SK-N-SH (cell line): ENCODE data around the gene SYNE3. TPM values are rescaled to one million over a fixed set of nuclear protein-coding genes. Genes with fewer than 3 reads are reported as not detected.

Experiments
- CTCF ChIA-PET: fragments of 300-600, 350-600 bp; formaldehyde crosslinking; extraction: SDS; loops from one replicate; lab custom pipeline; 2021; lab: Yijun Ruan, JAX
- POLR2A ChIA-PET: fragments of 350-600 bp; sonication (Branson Sonifier 250); formaldehyde crosslinking; extraction: SDS; loops from one replicate; lab custom pipeline; 2020; ENCODE audit warnings: antibody characterized with exemption, inconsistent platforms; lab: Yijun Ruan, JAX
- DNase-seq: peaks from one replicate; pipeline ENCODE4 v3.0.0; 2012
- H2AFZ ChIP-seq: fragments of 200-600 bp; sonication (generic); 2 replicates; pipeline ENCODE4 v1.8.1; 2016; ENCODE audit warnings: antibody characterized with exemption, mild to moderate bottlenecking, low read depth
- H3F3A ChIP-seq: fragments of 200-600 bp; sonication (generic); replicated peaks from 2 replicates; pipeline ENCODE3; 2016; ENCODE audit warnings: antibody characterized with exemption, mild to moderate bottlenecking; ENCODE audit not compliant: insufficient read depth
- H3K27ac ChIP-seq, 2 experiments: fragments of 200-500 bp in 1 of 2; fragments of 200-600 bp in 1 of 2; sonication (Bioruptor generic) in 1 of 2; sonication (generic), shearing (Covaris generic) in 1 of 2; 2 replicates each; pipeline versions ENCODE4 v1.5.1 to v1.6.1; 2014 to 2016; ENCODE audit warnings: low read depth in 2 of 2, inconsistent platforms in 1 of 2, low read length in 1 of 2, mild to moderate bottlenecking in 1 of 2, mixed read lengths in 1 of 2
- H3K27me3 ChIP-seq: fragments of 200-600 bp; sonication (generic), shearing (Covaris generic); 2 replicates; pipeline ENCODE4 v1.6.1; 2016; ENCODE audit warnings: mixed run types; ENCODE audit not compliant: insufficient read depth
- H3K36me3 ChIP-seq, 2 experiments: fragments of 200-500 bp in 1 of 2; fragments of 200-600 bp in 1 of 2; sonication (Bioruptor generic) in 1 of 2; sonication (generic) in 1 of 2; replicated peaks in 1 of 2; 2 replicates each; pipeline versions ENCODE3 to v1.5.1; 2014 to 2016; ENCODE audit warnings: low read length in 1 of 2, mild to moderate bottlenecking in 1 of 2; ENCODE audit not compliant: insufficient read depth in 2 of 2, control insufficient read depth in 1 of 2
- H3K4me1 ChIP-seq, 2 experiments: fragments of 200-500 bp in 1 of 2; fragments of 200-600 bp in 1 of 2; sonication (Bioruptor generic) in 1 of 2; sonication (generic), shearing (Covaris generic) in 1 of 2; 2 replicates each; pipeline versions ENCODE4 v1.5.1 to v1.6.1; 2014 to 2016; ENCODE audit warnings: low read depth in 1 of 2, low read length in 1 of 2, mixed run types in 1 of 2; ENCODE audit not compliant: insufficient read depth in 2 of 2, control insufficient read depth in 1 of 2
- H3K4me2 ChIP-seq: fragments of 200-600 bp; sonication (generic), shearing (Covaris generic); 2 replicates; pipeline ENCODE4 v1.6.1; 2017; ENCODE audit warnings: mixed run types
- H3K4me3 ChIP-seq, 2 experiments: fragments of 200-500 bp in 1 of 2; fragments of 200-600 bp in 1 of 2; sonication (Bioruptor generic) in 1 of 2; sonication (generic), shearing (Covaris generic) in 1 of 2; 2 replicates each; pipeline versions ENCODE4 v1.5.1 to v1.8.1; 2014 to 2016; ENCODE audit warnings: low read depth in 2 of 2, inconsistent platforms in 1 of 2, low read length in 1 of 2, mild to moderate bottlenecking in 1 of 2, mixed read lengths in 1 of 2, moderate library complexity in 1 of 2
- H3K79me2 ChIP-seq: fragments of 200-600 bp; sonication (generic); 2 replicates; pipeline ENCODE4 v1.8.1; 2017; ENCODE audit warnings: mild to moderate bottlenecking; ENCODE audit not compliant: insufficient read depth
- H3K9ac ChIP-seq: fragments of 200-600 bp; sonication (generic); 2 replicates; pipeline ENCODE4 v1.6.1; 2017; ENCODE audit warnings: mixed run types
- H3K9me2 ChIP-seq: fragments of 200-600 bp; sonication (generic); 2 replicates; pipeline ENCODE4 v1.6.1; 2017; ENCODE audit warnings: mixed run types
- H3K9me3 ChIP-seq: fragments of 200-600 bp; sonication (generic); 2 replicates; pipeline ENCODE4 v1.6.1; 2017; ENCODE audit warnings: mixed run types, mild to moderate bottlenecking, moderate library complexity
- H4K20me1 ChIP-seq: fragments of 200-600 bp; sonication (generic); 2 replicates; pipeline ENCODE4 v1.6.1; 2017; ENCODE audit warnings: mild to moderate bottlenecking, mixed run types; ENCODE audit not compliant: insufficient read depth
- EP300 ChIP-seq, 2 experiments: IDR thresholded peaks; 2 replicates each; pipeline versions ENCODE4 v1.4.0 to v1.6.1; 2012; ENCODE audit warnings: borderline replicate concordance in 1 of 2, low read depth in 1 of 2, low read length in 1 of 2
- GATA2 ChIP-seq: sonication (generic); formaldehyde crosslinking; IDR thresholded peaks from 2 replicates; pipeline ENCODE4 v1.5.0; 2020; ENCODE audit warnings: mild to moderate bottlenecking, missing genetic modification reagents
- JUND ChIP-seq: IDR thresholded peaks from 2 replicates; pipeline ENCODE4 v1.4.0; 2012
- MXI1 ChIP-seq: IDR thresholded peaks from 2 replicates; pipeline ENCODE4 v1.6.1; 2012; ENCODE audit warnings: mild to moderate bottlenecking, low read depth, low read length, improper control_type of control experiment
- NRF1 ChIP-seq: IDR thresholded peaks from 2 replicates; pipeline ENCODE4 v1.6.1; 2012; ENCODE audit warnings: low read depth, mild to moderate bottlenecking, low read length
- PBX3 ChIP-seq: IDR thresholded peaks from 2 replicates; pipeline ENCODE4; 2012
- RXRA ChIP-seq: IDR thresholded peaks from 2 replicates; pipeline ENCODE4 v1.4.0; 2012; ENCODE audit warnings: low read depth, mild to moderate bottlenecking, borderline replicate concordance
- SIN3A ChIP-seq: IDR thresholded peaks from 2 replicates; pipeline ENCODE4 v1.6.1; 2012; ENCODE audit warnings: low read depth, mild to moderate bottlenecking, low read length, moderate library complexity, borderline replicate concordance
- USF1 ChIP-seq: IDR thresholded peaks from 2 replicates; pipeline ENCODE4 v1.4.0; 2012; ENCODE audit warnings: low read depth, borderline replicate concordance
- WGBS: methylation state at CpG from one replicate; pipeline ENCODE4 v1.1.6; 2017; ENCODE audit warnings: low lambda C conversion rate; 5-methylcytosine and 5-hydroxymethylcytosine counted together
- polyA plus RNA-seq, 3 experiments: library from polyadenylated mRNA; depleted of rRNA; stranded (reverse); fragments of >200 nt; gene quantifications; 2 replicates each; pipeline ENCODE4 v1.2.3, GENCODE V29; 2012
- TF ChIP-seq, protein P1 (sequence below): fragments of 150-350 bp; IDR thresholded peaks from 2 replicates; pipeline ENCODE4 v1.6.1; 2016; ENCODE audit warnings: mild to moderate bottlenecking, low read depth, low read length
- TF ChIP-seq, protein P2 (sequence below): IDR thresholded peaks from 2 replicates; pipeline ENCODE4 v1.6.1; 2012; ENCODE audit warnings: mild to moderate bottlenecking, low read depth, low read length, moderate library complexity
- TF ChIP-seq, protein P3 (sequence below): fragments of 150-350 bp; IDR thresholded peaks from 2 replicates; pipeline ENCODE4 v1.6.1; 2017; ENCODE audit warnings: antibody characterized with exemption, low read length, low read depth, borderline replicate concordance

Gene SYNE3, protein sequence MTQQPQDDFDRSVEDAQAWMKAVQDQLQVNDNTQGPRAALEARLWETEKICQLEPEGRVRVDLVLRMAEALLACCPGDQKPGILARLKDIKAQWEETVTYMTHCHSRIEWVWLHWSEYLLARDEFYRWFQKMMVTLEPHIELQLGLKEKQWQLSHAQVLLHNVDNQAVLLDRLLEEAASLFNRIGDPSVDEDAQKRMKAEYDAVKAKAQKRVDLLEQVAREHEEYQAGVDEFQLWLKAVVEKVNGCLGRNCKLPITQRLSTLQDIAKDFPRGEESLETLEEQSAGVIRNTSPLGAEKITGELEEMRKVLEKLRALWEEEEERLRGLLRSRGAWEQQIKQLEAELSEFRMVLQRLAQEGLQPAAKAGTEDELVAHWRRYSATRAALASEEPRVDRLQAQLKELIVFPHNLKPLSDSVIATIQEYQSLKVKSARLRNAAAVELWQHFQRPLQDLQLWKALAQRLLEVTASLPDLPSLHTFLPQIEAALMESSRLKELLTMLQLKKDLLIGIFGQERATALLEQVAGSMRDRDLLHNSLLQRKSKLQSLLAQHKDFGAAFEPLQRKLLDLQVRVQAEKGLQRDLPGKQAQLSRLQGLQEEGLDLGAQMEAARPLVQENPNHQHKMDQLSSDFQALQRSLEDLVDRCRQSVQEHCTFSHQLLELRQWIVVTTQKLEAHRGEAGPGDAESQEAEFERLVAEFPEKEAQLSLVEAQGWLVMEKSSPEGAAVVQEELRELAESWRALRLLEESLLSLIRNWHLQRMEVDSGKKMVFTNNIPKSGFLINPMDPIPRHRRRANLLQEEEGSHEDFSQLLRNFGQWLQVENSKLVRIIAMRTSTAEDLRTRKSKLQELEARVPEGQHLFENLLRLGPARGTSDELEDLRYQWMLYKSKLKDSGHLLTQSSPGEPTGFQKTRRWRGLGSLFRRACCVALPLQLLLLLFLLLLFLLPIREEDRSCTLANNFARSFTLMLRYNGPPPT
- polyA plus RNA-seq (2012; rRNA removed), result 1.8 and 2.0 TPM in 2 replicates
- polyA plus RNA-seq (2012; cell fraction: cytosol; rRNA removed), result 0.80 and 1.3 TPM in 2 replicates
- polyA plus RNA-seq (2012; cell fraction: nucleus; rRNA removed), result 3.0 and 3.6 TPM in 2 replicates

DNA sequence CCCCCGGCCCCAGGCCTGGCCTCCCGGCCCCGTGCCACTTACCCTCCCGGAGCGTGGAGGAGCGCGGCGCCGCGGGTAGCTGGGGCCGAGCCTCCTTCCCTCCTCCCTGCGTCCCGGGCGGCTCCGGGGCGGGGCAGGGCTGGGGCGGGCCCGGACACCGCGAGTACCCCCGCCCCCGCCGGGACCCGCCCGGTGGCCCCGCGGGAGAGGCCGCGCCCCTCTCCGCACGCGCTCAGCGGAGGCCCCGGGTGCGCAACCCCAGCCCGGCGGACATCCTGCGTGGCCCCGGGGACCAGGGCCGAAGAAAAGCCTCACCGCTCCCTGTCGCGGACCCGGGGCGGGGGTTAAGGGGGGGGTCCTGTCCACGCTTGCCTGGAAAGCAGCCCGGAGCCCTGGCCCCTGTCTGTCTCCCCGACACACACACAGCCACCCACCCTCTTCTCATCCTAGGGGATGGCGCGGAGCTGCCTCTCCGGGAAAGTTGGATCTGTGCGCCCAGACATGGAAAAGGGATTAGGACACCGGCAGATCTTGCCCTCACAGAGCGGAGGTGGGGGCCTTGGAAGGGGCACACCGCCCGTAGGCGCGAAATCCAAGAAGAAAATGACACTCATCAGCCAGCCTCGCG, at the start of gene SYNE3:
TSS of gene SYNE3 (minus strand) at position 97 of the 628 bp plus-strand sequence. CDS start 40,829 bp downstream, outside the sequence.
- Histone ChIP-seq H3K9me2 (no peaks in the 10 kb centered on the region), H3K27me3 (no peaks in the 10 kb centered on the region), H3K4me3 (peak within 1 kb of the TSS; percentile 61 to 76), H3K9me3 (no peaks in the 10 kb centered on the region), H3K4me2 (peak within 1 kb of the TSS; percentile 93), H3K79me2 (no peaks in the 10 kb centered on the region), H3F3A (peaks cover 23% of the 10 kb centered on the region), H2AFZ (peak within 1 kb of the TSS; percentile 78), H3K4me1 (peaks cover 47 to 51% of the 10 kb centered on the region in 2 experiments), H3K27ac (peak within 1 kb of the TSS; percentile 16 to 78; a peak in 2 of 4 replicates)
- CTCF ChIA-PET, result interaction anchor here (0.7 to 9.6 kb wide), 9 partner anchors 11 to 398 kb away, joined by 3 to 97 read pairs (median 5); no protein-coding TSS in a partner anchor
- TF ChIP-seq EP300 (IDR thresholded peaks at IDR 0.05; ENCODE audit: borderline replicate concordance in 1 of 2, low read depth in 1 of 2, low read length in 1 of 2), result no peak
- TF ChIP-seq USF1, result no peak
- TF ChIP-seq, protein P1, sequence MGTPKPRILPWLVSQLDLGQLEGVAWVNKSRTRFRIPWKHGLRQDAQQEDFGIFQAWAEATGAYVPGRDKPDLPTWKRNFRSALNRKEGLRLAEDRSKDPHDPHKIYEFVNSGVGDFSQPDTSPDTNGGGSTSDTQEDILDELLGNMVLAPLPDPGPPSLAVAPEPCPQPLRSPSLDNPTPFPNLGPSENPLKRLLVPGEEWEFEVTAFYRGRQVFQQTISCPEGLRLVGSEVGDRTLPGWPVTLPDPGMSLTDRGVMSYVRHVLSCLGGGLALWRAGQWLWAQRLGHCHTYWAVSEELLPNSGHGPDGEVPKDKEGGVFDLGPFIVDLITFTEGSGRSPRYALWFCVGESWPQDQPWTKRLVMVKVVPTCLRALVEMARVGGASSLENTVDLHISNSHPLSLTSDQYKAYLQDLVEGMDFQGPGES, result no peak
- TF ChIP-seq, protein P2, sequence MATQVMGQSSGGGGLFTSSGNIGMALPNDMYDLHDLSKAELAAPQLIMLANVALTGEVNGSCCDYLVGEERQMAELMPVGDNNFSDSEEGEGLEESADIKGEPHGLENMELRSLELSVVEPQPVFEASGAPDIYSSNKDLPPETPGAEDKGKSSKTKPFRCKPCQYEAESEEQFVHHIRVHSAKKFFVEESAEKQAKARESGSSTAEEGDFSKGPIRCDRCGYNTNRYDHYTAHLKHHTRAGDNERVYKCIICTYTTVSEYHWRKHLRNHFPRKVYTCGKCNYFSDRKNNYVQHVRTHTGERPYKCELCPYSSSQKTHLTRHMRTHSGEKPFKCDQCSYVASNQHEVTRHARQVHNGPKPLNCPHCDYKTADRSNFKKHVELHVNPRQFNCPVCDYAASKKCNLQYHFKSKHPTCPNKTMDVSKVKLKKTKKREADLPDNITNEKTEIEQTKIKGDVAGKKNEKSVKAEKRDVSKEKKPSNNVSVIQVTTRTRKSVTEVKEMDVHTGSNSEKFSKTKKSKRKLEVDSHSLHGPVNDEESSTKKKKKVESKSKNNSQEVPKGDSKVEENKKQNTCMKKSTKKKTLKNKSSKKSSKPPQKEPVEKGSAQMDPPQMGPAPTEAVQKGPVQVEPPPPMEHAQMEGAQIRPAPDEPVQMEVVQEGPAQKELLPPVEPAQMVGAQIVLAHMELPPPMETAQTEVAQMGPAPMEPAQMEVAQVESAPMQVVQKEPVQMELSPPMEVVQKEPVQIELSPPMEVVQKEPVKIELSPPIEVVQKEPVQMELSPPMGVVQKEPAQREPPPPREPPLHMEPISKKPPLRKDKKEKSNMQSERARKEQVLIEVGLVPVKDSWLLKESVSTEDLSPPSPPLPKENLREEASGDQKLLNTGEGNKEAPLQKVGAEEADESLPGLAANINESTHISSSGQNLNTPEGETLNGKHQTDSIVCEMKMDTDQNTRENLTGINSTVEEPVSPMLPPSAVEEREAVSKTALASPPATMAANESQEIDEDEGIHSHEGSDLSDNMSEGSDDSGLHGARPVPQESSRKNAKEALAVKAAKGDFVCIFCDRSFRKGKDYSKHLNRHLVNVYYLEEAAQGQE, result no peak
- no peak for TF ChIP-seq PBX3
- no peak for TF ChIP-seq RXRA
- TF ChIP-seq GATA2 (CRISPR knock-in tag), result no peak
- TF ChIP-seq MXI1, result no peak; the same call in 1 of the 2 replicates
- TF ChIP-seq, protein P3, sequence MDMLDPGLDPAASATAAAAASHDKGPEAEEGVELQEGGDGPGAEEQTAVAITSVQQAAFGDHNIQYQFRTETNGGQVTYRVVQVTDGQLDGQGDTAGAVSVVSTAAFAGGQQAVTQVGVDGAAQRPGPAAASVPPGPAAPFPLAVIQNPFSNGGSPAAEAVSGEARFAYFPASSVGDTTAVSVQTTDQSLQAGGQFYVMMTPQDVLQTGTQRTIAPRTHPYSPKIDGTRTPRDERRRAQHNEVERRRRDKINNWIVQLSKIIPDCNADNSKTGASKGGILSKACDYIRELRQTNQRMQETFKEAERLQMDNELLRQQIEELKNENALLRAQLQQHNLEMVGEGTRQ, result no peak
- TF ChIP-seq SIN3A, result no peak
- TF ChIP-seq NRF1, result no peak
- TF ChIP-seq JUND, result no peak
- TF ChIP-seq, all 33 proteins: peak for 0
- Histone ChIP-seq H4K20me1 (no peaks in the 10 kb centered on the region), H3K36me3 (no peaks in the 10 kb centered on the region), H3K9ac (peak within 1 kb of the TSS; percentile 53)
- POLR2A ChIA-PET, result interaction anchor here (1.7 kb wide), 1 partner anchor 74 kb away, joined by 5 read pairs; no protein-coding TSS in a partner anchor
- DNase-seq, result peak; percentile 90
- 61% methylated on average over 16 of the region's 60 CpGs for WGBS
